OCI-LY1 (cell line): ENCODE results near the gene COMMD4.

Experiments used
- H2AFZ ChIP-seq: fragments of 200-600 bp; sonication (generic), shearing (Covaris generic); 2 replicates; pipeline ENCODE4 v1.6.0; 2014; ENCODE audit warnings: antibody characterized with exemption, mild to moderate bottlenecking, low read length
- H3F3A ChIP-seq: fragments of 200-600 bp; sonication (generic), shearing (Covaris generic); 2 replicates; pipeline ENCODE4 v1.6.0; 2014; ENCODE audit warnings: mild to moderate bottlenecking, antibody characterized with exemption, low read length, moderate library complexity; ENCODE audit not compliant: insufficient read depth
- H3K27ac ChIP-seq: fragments of 200-600 bp; sonication (generic); 2 replicates; pipeline ENCODE4 v1.5.1; 2014; ENCODE audit warnings: low read length, mixed run types, mild to moderate bottlenecking, low read depth; ENCODE audit not compliant: poor library complexity, severe bottlenecking
- H3K27me3 ChIP-seq: fragments of 200-600 bp; sonication (generic); 2 replicates; pipeline ENCODE4 v1.6.0; 2014; ENCODE audit warnings: antibody characterized with exemption, mild to moderate bottlenecking, low read length, moderate library complexity; ENCODE audit not compliant: insufficient read depth
- H3K36me3 ChIP-seq: fragments of 200-600 bp; sonication (generic); 2 replicates; pipeline ENCODE4 v1.6.1; 2014; ENCODE audit warnings: mild to moderate bottlenecking, antibody characterized with exemption, low read length, moderate library complexity, mixed read lengths; ENCODE audit not compliant: insufficient read depth
- H3K4me1 ChIP-seq: fragments of 200-600 bp; sonication (generic); 2 replicates; pipeline ENCODE4 v1.5.1; 2014; ENCODE audit warnings: mild to moderate bottlenecking, low read length, moderate library complexity; ENCODE audit not compliant: insufficient read depth, severe bottlenecking
- H3K4me2 ChIP-seq: fragments of 200-600 bp; sonication (generic), shearing (Covaris generic); 2 replicates; pipeline ENCODE4 v1.6.1; 2014; ENCODE audit warnings: low read length
- H3K4me3 ChIP-seq: fragments of 200-600 bp; sonication (generic); 2 replicates; pipeline ENCODE4 v1.5.1; 2014; ENCODE audit warnings: low read length, low read depth, mild to moderate bottlenecking, mixed read lengths; ENCODE audit not compliant: poor library complexity, severe bottlenecking
- H3K79me2 ChIP-seq: fragments of 200-600 bp; shearing (Covaris generic); 2 replicates; pipeline ENCODE4 v1.6.1; 2016; ENCODE audit warnings: mixed run types, low read length, mixed read lengths; ENCODE audit not compliant: insufficient read depth
- H3K9ac ChIP-seq: fragments of 200-600 bp; sonication (generic), shearing (Covaris generic); 2 replicates; pipeline ENCODE4 v1.6.1; 2014; ENCODE audit warnings: mild to moderate bottlenecking, low read length, mixed read lengths
- H3K9me2 ChIP-seq: fragments of 200-600 bp; sonication (generic), shearing (Covaris generic); 2 replicates; pipeline ENCODE4 v1.6.1; 2014; ENCODE audit warnings: low read depth, mild to moderate bottlenecking, low read length, mixed read lengths
- H3K9me3 ChIP-seq: fragments of 200-600 bp; shearing (Covaris generic); 2 replicates; pipeline ENCODE4 v1.6.1; 2014; ENCODE audit warnings: low read length, mixed read lengths
- H4K20me1 ChIP-seq: fragments of 200-600 bp; sonication (generic), shearing (Covaris generic); 2 replicates; pipeline ENCODE4 v1.6.0; 2016; ENCODE audit warnings: mild to moderate bottlenecking, low read length; ENCODE audit not compliant: insufficient read depth
- EZH2 ChIP-seq: fragments of 200-600 bp; sonication (generic), shearing (Covaris generic); IDR thresholded peaks from 2 replicates; pipeline ENCODE4 v1.8.0; 2017; ENCODE audit warnings: borderline replicate concordance, mixed run types, mild to moderate bottlenecking, antibody characterized with exemption, low read length, moderate library complexity, mixed read lengths
- TF ChIP-seq, protein P1 (sequence below): fragments of 200-600 bp; sonication (generic), shearing (Covaris generic); IDR thresholded peaks from 2 replicates; pipeline ENCODE4 v1.5.1; 2017; ENCODE audit warnings: mild to moderate bottlenecking, antibody characterized with exemption, low read length, moderate library complexity, mixed read lengths

Gene COMMD4

DNA sequence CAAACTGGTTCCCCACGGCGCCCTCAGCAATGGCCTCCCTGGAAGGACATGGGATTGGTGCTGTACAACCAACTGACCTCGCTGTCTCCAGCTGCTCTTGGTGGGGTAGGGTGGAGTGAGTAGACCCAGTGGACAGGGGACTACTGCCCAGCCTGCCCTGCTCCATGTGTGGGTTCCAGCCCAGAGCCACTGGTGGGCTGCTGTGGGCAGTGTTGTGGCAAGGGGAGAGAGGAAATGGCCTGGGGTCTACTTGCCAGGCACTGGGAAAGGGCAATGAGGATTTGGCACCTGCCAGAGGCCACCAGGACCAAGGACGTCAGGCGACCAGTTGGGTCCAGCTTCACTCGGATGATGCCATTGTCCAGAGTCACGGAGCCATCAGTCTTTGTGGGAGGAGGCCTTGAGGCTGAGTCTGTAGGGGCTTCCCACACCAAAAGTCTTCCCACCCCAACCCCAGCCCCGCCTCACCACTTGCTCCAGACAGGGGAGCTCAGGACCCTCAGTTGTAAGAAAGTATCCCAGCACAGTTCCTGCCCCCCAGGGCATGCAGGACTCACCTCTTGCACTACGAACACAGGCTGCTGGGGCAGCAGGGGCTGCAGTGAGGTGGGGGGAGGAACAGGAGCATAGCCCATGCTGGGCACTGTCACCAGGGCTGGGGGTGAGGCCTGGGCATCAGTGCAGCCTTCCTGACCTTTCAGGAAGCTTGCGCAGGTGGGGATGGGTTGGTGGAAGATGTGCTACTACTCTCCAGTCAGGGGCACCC lies 23.1 kb downstream of the COMMD4 start:
- H3K9me3 ChIP-seq, result no peaks in the 10 kb centered on the region
- H3K4me3 ChIP-seq, result no peak overlapping the region
- H3K9ac ChIP-seq, result no peak overlapping the region
- TF ChIP-seq, protein P1, sequence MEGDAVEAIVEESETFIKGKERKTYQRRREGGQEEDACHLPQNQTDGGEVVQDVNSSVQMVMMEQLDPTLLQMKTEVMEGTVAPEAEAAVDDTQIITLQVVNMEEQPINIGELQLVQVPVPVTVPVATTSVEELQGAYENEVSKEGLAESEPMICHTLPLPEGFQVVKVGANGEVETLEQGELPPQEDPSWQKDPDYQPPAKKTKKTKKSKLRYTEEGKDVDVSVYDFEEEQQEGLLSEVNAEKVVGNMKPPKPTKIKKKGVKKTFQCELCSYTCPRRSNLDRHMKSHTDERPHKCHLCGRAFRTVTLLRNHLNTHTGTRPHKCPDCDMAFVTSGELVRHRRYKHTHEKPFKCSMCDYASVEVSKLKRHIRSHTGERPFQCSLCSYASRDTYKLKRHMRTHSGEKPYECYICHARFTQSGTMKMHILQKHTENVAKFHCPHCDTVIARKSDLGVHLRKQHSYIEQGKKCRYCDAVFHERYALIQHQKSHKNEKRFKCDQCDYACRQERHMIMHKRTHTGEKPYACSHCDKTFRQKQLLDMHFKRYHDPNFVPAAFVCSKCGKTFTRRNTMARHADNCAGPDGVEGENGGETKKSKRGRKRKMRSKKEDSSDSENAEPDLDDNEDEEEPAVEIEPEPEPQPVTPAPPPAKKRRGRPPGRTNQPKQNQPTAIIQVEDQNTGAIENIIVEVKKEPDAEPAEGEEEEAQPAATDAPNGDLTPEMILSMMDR, result no peak
- no peak for TF ChIP-seq EZH2
- H3K4me2 ChIP-seq, result no peak overlapping the region
- no peaks in the 10 kb centered on the region for H3K27me3 ChIP-seq
- no peaks in the 10 kb centered on the region for H4K20me1 ChIP-seq
- no peaks in the 10 kb centered on the region for H3K4me1 ChIP-seq
- H3K79me2 ChIP-seq, result no peaks in the 10 kb centered on the region
- H3K9me2 ChIP-seq, result no peaks in the 10 kb centered on the region
- H3K27ac ChIP-seq, result no peak overlapping the region
- peaks cover 19% of the 10 kb centered on the region for H3K36me3 ChIP-seq
- no peaks in the 10 kb centered on the region for H3F3A ChIP-seq
- H2AFZ ChIP-seq, result no peak overlapping the region

GRCh38 chr15:75359537-75360250 lies 23.8 kb downstream of the COMMD4 start:
- peaks cover 12% of the 10 kb centered on the region for H3K36me3 ChIP-seq
- no peaks in the 10 kb centered on the region for H3K79me2 ChIP-seq
- H3K9me3 ChIP-seq, result no peaks in the 10 kb centered on the region
- no peak overlapping the region for H3K4me2 ChIP-seq
- H3K27ac ChIP-seq, result no peak overlapping the region
- H3K4me1 ChIP-seq, result no peaks in the 10 kb centered on the region
- no peak overlapping the region for H3K9ac ChIP-seq
- H2AFZ ChIP-seq, result no peak overlapping the region
- no peaks in the 10 kb centered on the region for H3K27me3 ChIP-seq
- no peaks in the 10 kb centered on the region for H3F3A ChIP-seq
- no peaks in the 10 kb centered on the region for H3K9me2 ChIP-seq
- TF ChIP-seq, protein P1, result no peak
- no peak for TF ChIP-seq EZH2
- H4K20me1 ChIP-seq, result no peaks in the 10 kb centered on the region
- no peak overlapping the region for H3K4me3 ChIP-seq

DNA sequence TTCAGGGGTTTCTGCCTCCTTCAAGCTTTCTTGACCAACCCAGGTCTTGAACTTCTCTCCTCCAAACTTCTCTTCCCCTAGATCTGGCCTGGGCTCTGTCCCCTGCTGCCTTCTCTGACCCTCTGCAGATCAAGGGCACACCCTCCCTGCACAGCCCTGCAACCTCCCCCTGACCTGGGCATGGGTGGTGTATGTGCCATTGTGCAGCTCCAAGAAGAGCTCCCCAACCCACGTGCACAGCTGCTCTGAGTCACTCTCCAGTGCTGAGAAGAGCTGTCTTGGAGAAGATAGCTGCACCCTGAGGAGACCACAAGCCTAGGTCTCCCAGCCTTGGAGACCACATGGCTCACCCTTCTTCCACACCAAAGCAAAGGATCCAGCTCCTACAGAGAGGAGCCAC lies 24.5 kb downstream of the COMMD4 start:
- Histone ChIP-seq H3K27ac (no peak overlapping the region), H3K36me3 (peaks cover 8% of the 10 kb centered on the region; the same call in 1 of the 2 replicates), H3K27me3 (no peaks in the 10 kb centered on the region), H3K4me2 (no peak overlapping the region), H3K4me1 (no peaks in the 10 kb centered on the region), H3K79me2 (no peaks in the 10 kb centered on the region), H2AFZ (no peak overlapping the region), H3F3A (no peaks in the 10 kb centered on the region), H3K9me2 (no peaks in the 10 kb centered on the region), H4K20me1 (no peaks in the 10 kb centered on the region), H3K9me3 (no peaks in the 10 kb centered on the region), H3K9ac (no peak overlapping the region), H3K4me3 (no peak overlapping the region)
- no peak for TF ChIP-seq EZH2
- TF ChIP-seq, protein P1, result no peak
